Measurements from ENCODE around the gene ASAP2.

Gene ASAP2

GRCh38 chr2:9297156-9297555, 90.5 kb downstream of the ASAP2 start:
- H3K4me3 ChIP-seq: no peak overlapping the region
- no peak overlapping the region for H3K9ac ChIP-seq (ENCODE audit: insufficient read length)
- no peaks in the 10 kb centered on the region for H3K36me3 ChIP-seq (ENCODE audit: insufficient read depth, low read length)
- no peaks in the 10 kb centered on the region for H3K9me3 ChIP-seq (ENCODE audit: low read depth, low read length)
- H3K27ac ChIP-seq: no peak overlapping the region
- TF ChIP-seq POLR2AphosphoS5 (IDR thresholded peaks at IDR 0.05; ENCODE audit: borderline replicate concordance, low read depth, low read length): no peak
- TF ChIP-seq FOXP2 (optimal IDR thresholded peaks at IDR 0.05; ENCODE audit: control extremely low read depth, extremely low read length, insufficient read depth): no peak
- no peak for TF ChIP-seq EZH2 (IDR thresholded peaks at IDR 0.05)
- no peak for DNase-seq (ENCODE audit: low read depth, low spot score)

- no peaks in the 10 kb centered on the region for H3K36me3 ChIP-seq (ENCODE audit: insufficient read depth, low read length)
- H3K27ac ChIP-seq: no peak overlapping the region
- TF ChIP-seq POLR2AphosphoS5 (IDR thresholded peaks at IDR 0.05; ENCODE audit: borderline replicate concordance, low read depth, low read length) (no peak), EZH2 (IDR thresholded peaks at IDR 0.05) (no peak), FOXP2 (optimal IDR thresholded peaks at IDR 0.05; ENCODE audit: control extremely low read depth, extremely low read length, insufficient read depth) (no peak)
- H3K9ac ChIP-seq (ENCODE audit: insufficient read length): no peak overlapping the region
- no peak overlapping the region for H3K4me3 ChIP-seq
- H3K9me3 ChIP-seq (ENCODE audit: low read depth, low read length): no peaks in the 10 kb centered on the region
- no peak for DNase-seq (ENCODE audit: low read depth, low spot score)
Measured at GRCh38 chr2:9297807-9298206, 91.2 kb downstream of the ASAP2 start.

GRCh38 chr2:9298583-9298982, 92.0 kb downstream of the ASAP2 start:
- Histone ChIP-seq H3K9ac (ENCODE audit: insufficient read length) (no peak overlapping the region), H3K36me3 (ENCODE audit: insufficient read depth, low read length) (no peaks in the 10 kb centered on the region), H3K27ac (no peak overlapping the region), H3K9me3 (ENCODE audit: low read depth, low read length) (no peaks in the 10 kb centered on the region), H3K4me3 (no peak overlapping the region)
- TF ChIP-seq FOXP2 (optimal IDR thresholded peaks at IDR 0.05; ENCODE audit: control extremely low read depth, extremely low read length, insufficient read depth) (no peak), POLR2AphosphoS5 (IDR thresholded peaks at IDR 0.05; ENCODE audit: borderline replicate concordance, low read depth, low read length) (no peak), EZH2 (IDR thresholded peaks at IDR 0.05) (no peak)
- no peak for DNase-seq (ENCODE audit: low read depth, low spot score)

- Histone ChIP-seq H3K9ac (ENCODE audit: insufficient read length) (no peak overlapping the region), H3K27ac (no peak overlapping the region), H3K4me3 (no peak overlapping the region), H3K36me3 (ENCODE audit: insufficient read depth, low read length) (no peaks in the 10 kb centered on the region), H3K9me3 (ENCODE audit: low read depth, low read length) (no peaks in the 10 kb centered on the region)
- DNase-seq (ENCODE audit: low read depth, low spot score): no peak
- no peak for TF ChIP-seq POLR2AphosphoS5 (IDR thresholded peaks at IDR 0.05; ENCODE audit: borderline replicate concordance, low read depth, low read length)
- TF ChIP-seq FOXP2 (optimal IDR thresholded peaks at IDR 0.05; ENCODE audit: control extremely low read depth, extremely low read length, insufficient read depth): no peak
- TF ChIP-seq EZH2 (IDR thresholded peaks at IDR 0.05): no peak
Measured at GRCh38 chr2:9299161-9300100, 92.8 kb downstream of the ASAP2 start.

GRCh38 chr2:9300214-9300613, 93.6 kb downstream of the ASAP2 start:
- Histone ChIP-seq H3K4me3 (no peak overlapping the region), H3K9me3 (ENCODE audit: low read depth, low read length) (no peaks in the 10 kb centered on the region), H3K27ac (no peak overlapping the region), H3K36me3 (ENCODE audit: insufficient read depth, low read length) (no peaks in the 10 kb centered on the region), H3K9ac (ENCODE audit: insufficient read length) (no peak overlapping the region)
- no peak for DNase-seq (ENCODE audit: low read depth, low spot score)
- no peak for TF ChIP-seq POLR2AphosphoS5 (IDR thresholded peaks at IDR 0.05; ENCODE audit: borderline replicate concordance, low read depth, low read length)
- no peak for TF ChIP-seq EZH2 (IDR thresholded peaks at IDR 0.05)

- H3K27ac ChIP-seq: no peak overlapping the region
- DNase-seq (ENCODE audit: low read depth, low spot score): no peak
- TF ChIP-seq EZH2 (IDR thresholded peaks at IDR 0.05) (no peak), POLR2AphosphoS5 (IDR thresholded peaks at IDR 0.05; ENCODE audit: borderline replicate concordance, low read depth, low read length) (no peak), FOXP2 (optimal IDR thresholded peaks at IDR 0.05; ENCODE audit: control extremely low read depth, extremely low read length, insufficient read depth) (no peak)
- H3K36me3 ChIP-seq (ENCODE audit: insufficient read depth, low read length): no peaks in the 10 kb centered on the region
- H3K9ac ChIP-seq (ENCODE audit: insufficient read length): no peak overlapping the region
- no peak overlapping the region for H3K4me3 ChIP-seq
- no peaks in the 10 kb centered on the region for H3K9me3 ChIP-seq (ENCODE audit: low read depth, low read length)
Measured at GRCh38 chr2:9300829-9301453, 94.3 kb downstream of the ASAP2 start.

- TF ChIP-seq FOXP2 (optimal IDR thresholded peaks at IDR 0.05; ENCODE audit: control extremely low read depth, extremely low read length, insufficient read depth) (no peak), POLR2AphosphoS5 (IDR thresholded peaks at IDR 0.05; ENCODE audit: borderline replicate concordance, low read depth, low read length) (no peak), EZH2 (IDR thresholded peaks at IDR 0.05) (no peak)
- Histone ChIP-seq H3K9me3 (ENCODE audit: low read depth, low read length) (no peaks in the 10 kb centered on the region), H3K36me3 (ENCODE audit: insufficient read depth, low read length) (no peaks in the 10 kb centered on the region), H3K27ac (no peak overlapping the region), H3K4me3 (no peak overlapping the region), H3K9ac (ENCODE audit: insufficient read length) (no peak overlapping the region)
- DNase-seq (ENCODE audit: low read depth, low spot score): no peak
Measured at GRCh38 chr2:9302755-9303154, 96.1 kb downstream of the ASAP2 start.

- TF ChIP-seq EZH2 (IDR thresholded peaks at IDR 0.05): no peak
- TF ChIP-seq FOXP2 (optimal IDR thresholded peaks at IDR 0.05; ENCODE audit: control extremely low read depth, extremely low read length, insufficient read depth): no peak
- no peak for TF ChIP-seq POLR2AphosphoS5 (IDR thresholded peaks at IDR 0.05; ENCODE audit: borderline replicate concordance, low read depth, low read length)
- Histone ChIP-seq H3K9me3 (ENCODE audit: low read depth, low read length) (no peaks in the 10 kb centered on the region), H3K36me3 (ENCODE audit: insufficient read depth, low read length) (no peaks in the 10 kb centered on the region), H3K4me3 (no peak overlapping the region), H3K27ac (no peak overlapping the region), H3K9ac (ENCODE audit: insufficient read length) (no peak overlapping the region)
- no peak for DNase-seq (ENCODE audit: low read depth, low spot score)
Measured at GRCh38 chr2:9303528-9304225, 97.1 kb downstream of the ASAP2 start.

Measured in SK-N-MC (cell line).